Hematopoietic multipotent progenitor cell (in vitro differentiated cells): Measurements from ENCODE around the gene KIAA1755. TPM values are rescaled to one million over a fixed set of nuclear protein-coding genes. Genes with fewer than 3 reads are reported as not detected.
"Not testable (repeated sequence)": the region's sequence is repeated elsewhere in the genome, so short reads cannot be mapped to it uniquely, and the experiment has no call there.

ENCODE experiments used
- DNase-seq, 3 donors: peaks; one replicate each; pipeline ENCODE4 v3.0.0-alpha.2; 2011 to 2015; ENCODE audit warnings: low read depth in 2 of 3, low spot score in 2 of 3
- total RNA-seq: library from RNA; depleted of rRNA; stranded (reverse); fragments of >200 nt; gene quantifications from one replicate; pipeline ENCODE4 v1.2.3, GENCODE V29; 2012

Gene KIAA1755
- total RNA-seq, 1 donor = not detected

DNA sequence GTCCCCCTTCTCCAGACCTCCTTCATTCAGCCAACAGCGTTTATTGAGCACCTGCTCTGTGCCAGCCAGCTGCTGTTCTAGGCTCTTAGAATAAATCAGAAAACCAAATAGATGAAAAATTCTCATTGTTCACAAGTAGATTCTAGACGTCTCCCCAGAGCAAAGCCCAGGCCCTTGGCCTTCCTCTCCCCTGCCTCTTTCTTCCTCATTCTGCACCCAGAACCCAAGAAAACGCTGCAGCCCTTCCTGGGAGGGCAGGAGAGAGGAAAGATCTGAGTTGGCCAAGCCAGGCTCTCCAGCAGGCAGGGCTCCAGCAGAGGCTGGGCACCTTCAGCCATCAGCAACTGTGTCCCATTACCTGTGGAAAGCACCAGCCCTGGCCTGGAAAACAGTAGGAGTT, 31.4 kb upstream of the KIAA1755 start:
- DNase-seq = no peak

- DNase-seq = no peak
These were observed 30.6 kb upstream of the KIAA1755 start for GRCh38 chr20:38290829-38291814.

GRCh38 chr20:38286586-38287531, 26.3 kb upstream of the KIAA1755 start:
- no peak for DNase-seq

DNA sequence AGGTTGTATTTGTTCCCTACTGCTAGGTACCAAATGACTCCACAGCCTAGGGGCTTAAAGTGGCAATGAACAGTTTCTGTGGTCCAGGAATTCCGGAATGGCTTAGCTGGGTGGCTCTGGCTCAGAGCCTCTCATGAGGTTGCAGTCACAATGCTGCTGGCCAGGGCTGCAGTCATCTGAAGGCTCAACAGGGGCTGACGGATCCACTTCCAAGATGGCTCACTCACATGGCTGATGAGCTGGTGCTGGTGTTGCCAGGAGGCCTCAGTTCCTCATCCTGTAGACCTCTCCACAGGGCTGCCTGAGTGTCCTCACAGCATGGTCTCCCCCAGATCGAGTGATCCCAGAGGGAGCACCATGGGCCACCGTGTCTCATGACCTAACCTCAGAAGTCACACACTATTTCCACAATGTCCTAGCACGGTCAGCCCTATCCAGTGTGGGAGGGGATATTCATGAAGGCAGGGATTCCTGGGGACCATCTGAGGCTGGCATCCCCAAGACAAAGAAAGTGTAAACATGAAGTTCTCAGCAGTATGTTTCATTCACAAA, 24.4 kb upstream of the KIAA1755 start:
- DNase-seq = no peak

GRCh38 chr20:38284066-38284650, 23.6 kb upstream of the KIAA1755 start:
- not testable (repeated sequence) for DNase-seq

- DNase-seq = no peak
These were observed 22.7 kb upstream of the KIAA1755 start for GRCh38 chr20:38283236-38283635.

DNA sequence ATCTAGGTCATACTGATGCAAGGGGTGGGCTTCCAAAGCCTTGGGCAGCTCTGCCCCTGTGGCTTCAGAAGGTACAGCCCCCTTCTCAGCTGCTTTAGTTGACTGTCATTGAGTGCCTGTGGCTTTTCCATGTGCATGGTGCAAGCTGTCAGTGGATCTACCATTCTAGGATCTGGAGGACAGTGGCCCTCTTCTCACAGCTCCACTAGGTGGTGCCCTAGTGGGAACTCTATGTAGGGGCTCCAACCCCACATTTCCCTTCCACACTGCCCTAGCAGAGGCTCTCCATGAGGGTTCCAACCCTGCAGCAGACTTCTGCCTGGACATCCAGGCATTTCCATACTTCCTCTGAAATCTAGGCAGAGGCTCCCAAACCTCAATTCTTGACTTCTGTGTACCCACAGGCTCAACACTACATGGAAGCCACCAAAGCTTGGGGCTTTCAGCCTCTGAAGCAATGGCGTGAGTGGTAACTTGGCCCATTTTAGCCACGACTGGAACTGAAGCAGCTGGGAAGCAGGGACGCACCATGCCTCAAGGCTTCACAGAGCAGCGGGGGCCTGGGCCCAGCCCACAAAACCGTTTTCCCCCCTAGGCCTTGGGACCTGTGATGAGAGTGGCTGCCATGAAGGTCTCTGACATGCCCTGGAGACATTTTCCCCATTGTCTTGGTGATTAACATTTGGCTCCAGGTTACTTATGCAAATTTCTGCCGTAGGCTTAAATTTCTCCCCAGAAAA, 20.8 kb upstream of the KIAA1755 start:
- not testable (repeated sequence) for DNase-seq

- DNase-seq = no peak
These were observed 18.2 kb upstream of the KIAA1755 start for GRCh38 chr20:38278763-38279162.

DNA sequence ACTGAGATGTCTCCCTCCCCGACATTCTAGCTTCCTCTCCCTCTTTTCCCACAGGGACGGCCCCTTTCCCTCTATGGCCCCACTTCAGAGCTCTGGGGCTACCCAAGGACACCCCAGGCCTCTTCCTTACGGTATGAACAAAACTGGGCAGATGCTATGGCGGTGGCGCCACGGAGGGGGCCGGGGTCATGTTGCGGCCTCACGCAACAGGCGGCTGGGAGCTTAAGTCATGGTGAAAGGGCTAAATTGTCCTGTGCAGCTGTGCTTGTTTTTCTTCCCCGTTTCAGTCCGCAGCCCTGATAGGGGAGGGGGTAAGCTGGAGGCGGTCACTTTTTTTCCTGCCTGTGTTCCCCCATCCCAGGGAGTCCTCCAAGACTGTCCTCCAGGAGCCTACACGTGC, 17.6 kb upstream of the KIAA1755 start:
- DNase-seq = no peak

GRCh38 chr20:38277691-38278090, 17.2 kb upstream of the KIAA1755 start:
- no peak for DNase-seq

DNA sequence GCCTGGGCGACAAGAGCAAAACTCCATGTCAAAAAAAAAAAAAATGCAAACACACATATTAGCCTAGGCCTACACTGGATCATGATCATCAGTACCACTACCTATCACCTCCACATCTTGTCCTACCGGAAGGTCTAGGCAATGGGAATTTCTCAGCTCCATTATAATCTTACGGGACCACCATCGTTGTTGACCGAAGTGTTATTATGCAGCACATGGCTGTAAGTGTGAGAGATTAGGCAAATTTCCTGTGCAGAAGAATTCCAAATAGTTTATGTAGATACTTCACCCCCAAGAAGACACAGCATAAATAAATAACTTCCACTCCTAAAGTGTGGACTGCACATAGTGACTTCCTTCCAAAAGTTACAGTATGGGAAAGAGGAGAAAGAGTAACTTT, 16.8 kb upstream of the KIAA1755 start:
- DNase-seq = no peak

DNA sequence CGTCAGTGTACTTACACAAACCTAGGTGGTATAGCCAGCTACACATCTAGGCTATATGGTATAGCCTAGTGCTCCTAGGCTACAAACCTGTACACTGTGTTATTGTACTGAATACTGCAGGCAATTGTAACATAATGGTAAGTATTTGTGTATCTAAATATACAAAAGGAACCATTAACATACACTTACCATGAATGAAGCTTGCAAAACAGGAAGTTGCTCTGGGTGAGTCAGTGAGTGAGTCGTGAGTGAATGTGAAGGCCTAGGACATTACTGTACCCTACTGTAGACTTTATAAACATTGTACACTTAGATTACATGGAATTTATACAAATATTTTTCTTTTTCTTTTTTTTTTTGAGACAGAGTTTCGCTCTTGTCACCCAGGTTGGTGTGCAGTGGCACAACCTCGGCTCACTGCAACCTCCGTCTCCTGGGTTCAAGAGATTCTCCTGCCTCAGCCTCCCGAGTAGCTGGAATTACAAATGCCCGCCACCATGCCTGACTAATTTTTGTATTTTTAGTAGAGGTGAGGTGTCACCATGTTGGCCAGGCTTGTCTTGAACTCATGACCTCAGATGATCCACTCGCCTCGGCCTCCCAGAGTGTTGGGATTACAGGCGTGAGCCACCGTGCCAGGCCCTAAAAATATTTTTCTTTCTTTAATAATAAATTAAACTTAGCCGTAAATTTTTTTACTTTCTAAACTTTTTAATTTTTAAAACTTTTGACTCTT, 15.4 kb upstream of the KIAA1755 start:
- DNase-seq = peak in 2 of 3 donors; percentile 33 to 54

- no peak for DNase-seq
These were observed 12.4 kb upstream of the KIAA1755 start for GRCh38 chr20:38272961-38273360.

DNA sequence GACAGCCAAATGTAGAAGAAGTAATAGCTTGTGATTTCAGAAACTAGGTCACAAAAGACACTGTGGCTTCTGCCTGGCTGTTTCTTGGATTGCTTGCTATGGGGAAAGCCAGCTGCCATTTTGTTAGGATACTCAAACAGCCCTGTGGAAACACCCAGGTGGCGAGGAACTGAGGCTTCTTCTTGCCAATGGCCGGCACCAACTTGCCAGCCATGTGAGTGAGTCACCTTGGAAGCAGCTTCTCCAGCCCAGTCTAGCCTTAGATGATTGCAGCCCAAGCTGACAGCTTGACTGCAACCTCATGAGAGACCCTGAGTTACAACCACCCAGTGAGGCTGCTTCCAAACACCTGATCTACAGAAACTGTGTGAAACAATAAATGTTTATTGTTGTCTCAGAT, 11.9 kb upstream of the KIAA1755 start:
- DNase-seq = no peak

DNA sequence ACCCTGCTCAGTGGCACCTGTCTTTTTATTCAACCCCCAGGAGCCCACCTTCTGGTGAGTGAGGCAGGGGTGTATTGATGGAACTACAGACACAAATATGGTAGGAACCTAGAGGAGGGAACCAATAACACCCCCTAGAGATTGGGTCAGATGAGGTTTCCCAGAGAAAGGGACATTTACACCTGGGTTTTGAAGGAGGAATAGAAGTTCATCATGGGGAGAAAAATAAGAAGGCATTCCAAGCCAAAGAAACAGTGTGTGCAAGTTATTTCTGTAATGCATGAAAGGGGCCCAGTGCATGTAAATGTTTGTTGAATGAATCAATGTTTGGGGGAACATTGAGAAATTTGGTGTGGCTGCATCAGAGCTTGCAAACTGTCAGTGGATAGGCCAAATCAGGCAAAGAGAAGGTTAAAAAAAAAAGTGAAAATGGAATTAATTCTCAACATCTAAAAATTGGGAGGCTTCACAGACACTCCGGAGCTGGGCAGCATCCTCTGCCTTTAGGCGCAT, 11.1 kb upstream of the KIAA1755 start:
- DNase-seq = no peak

DNA sequence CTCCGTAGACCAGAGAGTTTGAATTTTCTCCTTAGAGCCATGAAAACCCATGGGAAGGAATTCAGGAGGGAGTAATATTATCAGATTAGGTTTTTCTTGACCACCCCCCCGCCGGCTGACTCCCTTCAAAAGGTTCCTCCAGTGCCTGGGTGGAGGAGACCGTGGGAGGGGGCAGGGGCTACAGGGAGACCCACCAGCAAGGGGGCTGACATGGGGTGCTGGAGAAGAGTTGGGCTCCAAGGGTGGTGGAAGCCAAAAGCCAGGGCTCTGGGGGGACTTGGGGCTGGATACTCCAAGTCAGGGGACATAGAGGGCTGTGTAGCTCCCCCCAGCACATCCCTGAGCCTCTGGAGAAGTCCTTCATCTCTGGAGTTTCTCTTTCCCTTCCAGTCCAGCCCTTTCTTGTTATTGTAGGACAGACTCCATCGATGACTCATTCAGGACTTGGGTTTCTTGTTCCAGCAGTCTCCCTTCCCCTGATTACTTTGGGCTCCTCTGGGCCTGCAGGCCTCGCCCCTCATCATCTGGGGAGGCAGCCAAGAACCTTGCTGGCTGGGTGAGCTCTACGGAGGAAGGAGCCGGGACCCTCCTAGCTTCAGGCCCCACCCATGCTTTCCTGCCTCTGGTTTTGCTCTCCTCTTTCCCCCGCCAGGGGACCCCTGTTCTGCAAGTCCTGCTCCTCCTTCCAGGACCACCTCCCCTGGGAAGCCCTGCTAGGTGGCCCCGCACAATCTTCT, 10.5 kb upstream of the KIAA1755 start:
- DNase-seq = no peak

GRCh38 chr20:38269715-38270114, 9.2 kb upstream of the KIAA1755 start:
- no peak for DNase-seq

DNA sequence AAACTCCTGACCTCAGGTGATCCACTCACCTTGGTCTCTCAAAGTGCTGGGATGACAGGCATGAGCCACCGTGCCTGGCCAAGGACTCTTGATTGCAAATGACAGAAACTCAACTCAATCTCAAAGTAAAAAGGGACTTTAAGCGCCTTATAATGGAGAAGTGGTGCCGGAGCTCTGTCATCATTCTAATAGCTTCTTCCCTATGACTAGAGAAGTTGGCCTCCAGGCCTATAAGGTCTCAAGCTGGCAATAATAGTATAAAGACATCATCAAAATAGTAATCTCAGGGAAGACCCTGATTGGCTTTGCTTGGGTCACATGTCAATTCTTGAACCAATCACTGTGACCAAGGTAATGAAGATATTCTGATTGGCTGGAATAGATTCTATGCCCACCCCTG, 8.5 kb upstream of the KIAA1755 start:
- DNase-seq = no peak
